Loucy (cell line): Measurements from ENCODE around the gene SFTA2.

ENCODE experiments used
- H2AFZ ChIP-seq: fragments of 200-600 bp; sonication (generic); 2 replicates; pipeline ENCODE4 v1.6.0; 2016; ENCODE audit warnings: antibody characterized with exemption, mild to moderate bottlenecking, low read length, moderate library complexity
- H3F3A ChIP-seq: fragments of 200-600 bp; 2 replicates; pipeline ENCODE4 v1.6.0; 2016; ENCODE audit warnings: antibody characterized with exemption, low read depth, mild to moderate bottlenecking
- H3K27me3 ChIP-seq: fragments of 200-600 bp; sonication (generic); 2 replicates; pipeline ENCODE4 v1.6.1; 2014; ENCODE audit warnings: low read length, mild to moderate bottlenecking; ENCODE audit not compliant: insufficient read depth, poor library complexity, severe bottlenecking
- H3K36me3 ChIP-seq: fragments of 200-600 bp; sonication (generic); 2 replicates; pipeline ENCODE4 v1.6.1; 2016; ENCODE audit warnings: low read length; ENCODE audit not compliant: insufficient read depth
- H3K4me1 ChIP-seq: fragments of 200-600 bp; sonication (generic); 2 replicates; pipeline ENCODE4 v1.5.1; 2014; ENCODE audit warnings: low read length, mild to moderate bottlenecking; ENCODE audit not compliant: insufficient read depth, poor library complexity, severe bottlenecking
- H3K4me2 ChIP-seq: fragments of 200-600 bp; sonication (generic); 2 replicates; pipeline ENCODE4 v1.6.0; 2014; ENCODE audit warnings: antibody characterized with exemption, low read length, low read depth, mild to moderate bottlenecking; ENCODE audit not compliant: poor library complexity, severe bottlenecking
- H3K4me3 ChIP-seq: fragments of 200-600 bp; sonication (generic); 2 replicates; pipeline ENCODE4 v1.5.1; 2014; ENCODE audit warnings: low read length, mild to moderate bottlenecking, mixed read lengths; ENCODE audit not compliant: poor library complexity, severe bottlenecking
- H3K79me2 ChIP-seq: fragments of 200-600 bp; sonication (generic); 2 replicates; pipeline ENCODE4 v1.6.1; 2014; ENCODE audit warnings: low read length; ENCODE audit not compliant: insufficient read depth
- H3K9ac ChIP-seq: fragments of 200-600 bp; sonication (generic); 2 replicates; pipeline ENCODE4 v1.6.0; 2014; ENCODE audit warnings: mild to moderate bottlenecking, low read depth, low read length, moderate library complexity; ENCODE audit not compliant: poor library complexity, severe bottlenecking
- H3K9me2 ChIP-seq: fragments of 200-600 bp; sonication (generic); replicated peaks from 2 replicates; pipeline ENCODE4 v1.6.1; 2016; ENCODE audit warnings: low read depth, low read length, mixed read lengths
- H3K9me3 ChIP-seq: fragments of 200-600 bp; sonication (generic); 2 replicates; pipeline ENCODE4 v1.6.1; 2014; ENCODE audit warnings: mild to moderate bottlenecking, antibody characterized with exemption, low read length, low read depth; ENCODE audit not compliant: insufficient read depth
- H4K20me1 ChIP-seq: fragments of 200-600 bp; sonication (generic); 2 replicates; pipeline ENCODE4 v1.6.0; 2014; ENCODE audit warnings: antibody characterized with exemption, low read length, mild to moderate bottlenecking; ENCODE audit not compliant: insufficient read depth, poor library complexity, severe bottlenecking
- CTCF ChIP-seq: fragments of 200-600 bp; sonication (generic); conservative IDR thresholded peaks from 2 replicates; pipeline ENCODE4 v1.5.1; 2014; ENCODE audit warnings: mild to moderate bottlenecking, antibody characterized with exemption, low read length
- EZH2phosphoT487 ChIP-seq: fragments of 200-600 bp; IDR thresholded peaks from 2 replicates; pipeline ENCODE4 v1.6.1; 2018; ENCODE audit warnings: antibody characterized with exemption, mild to moderate bottlenecking, moderate library complexity, borderline replicate concordance

Gene SFTA2

GRCh38 chr6:30884521-30885480 lies 47.2 kb downstream of the SFTA2 start:
- Histone ChIP-seq H3K9ac (peak overlapping the region; percentile 54), H3K4me3 (peak overlapping the region; percentile 68), H3K9me3 (no peaks in the 10 kb centered on the region), H3K79me2 (no peaks in the 10 kb centered on the region), H3K27me3 (peaks cover 14% of the 10 kb centered on the region), H3F3A (no peaks in the 10 kb centered on the region), H3K4me1 (no peaks in the 10 kb centered on the region), H2AFZ (peak overlapping the region; percentile 86), H3K4me2 (peak overlapping the region; percentile 85), H3K36me3 (no peaks in the 10 kb centered on the region), H3K9me2 (no peaks in the 10 kb centered on the region), H4K20me1 (no peaks in the 10 kb centered on the region)
- TF ChIP-seq EZH2phosphoT487: no peak
- TF ChIP-seq CTCF: no peak

GRCh38 chr6:30883685-30884520 lies 48.1 kb downstream of the SFTA2 start, which contains the start of gene DDR1:
DDR1 (plus strand) TSS chr6:30884519; CDS start chr6:30888730, 4,211 bp downstream.
- Histone ChIP-seq H3K9me3 (no peaks in the 10 kb centered on the region), H2AFZ (peak within 1 kb of the TSS; percentile 86), H4K20me1 (no peaks in the 10 kb centered on the region), H3K27me3 (peaks cover 14% of the 10 kb centered on the region), H3K9me2 (no peaks in the 10 kb centered on the region), H3K79me2 (no peaks in the 10 kb centered on the region), H3K36me3 (no peaks in the 10 kb centered on the region), H3K4me3 (peak within 1 kb of the TSS; percentile 68), H3K4me2 (peak within 1 kb of the TSS; percentile 85), H3K4me1 (no peaks in the 10 kb centered on the region), H3F3A (no peaks in the 10 kb centered on the region), H3K9ac (peak within 1 kb of the TSS; percentile 54)
- TF ChIP-seq EZH2phosphoT487: no peak
- TF ChIP-seq CTCF: no peak

GRCh38 chr6:30882759-30883684 lies 48.9 kb downstream of the SFTA2 start:
- Histone ChIP-seq H4K20me1 (no peaks in the 10 kb centered on the region), H3K27me3 (peaks cover 14% of the 10 kb centered on the region), H2AFZ (no peak overlapping the region), H3K79me2 (no peaks in the 10 kb centered on the region), H3K36me3 (no peaks in the 10 kb centered on the region), H3K9me2 (no peaks in the 10 kb centered on the region), H3K9ac (no peak overlapping the region), H3K4me2 (no peak overlapping the region), H3K9me3 (no peaks in the 10 kb centered on the region), H3F3A (no peaks in the 10 kb centered on the region), H3K4me3 (no peak overlapping the region), H3K4me1 (no peaks in the 10 kb centered on the region)
- no peak for TF ChIP-seq EZH2phosphoT487
- no peak for TF ChIP-seq CTCF
